WTC11 (cell line): Measurements from ENCODE around the gene RARRES2. TPM values are rescaled to one million over a fixed set of nuclear protein-coding genes. Genes with fewer than 3 reads are reported as not detected.

Experiments used
- ATAC-seq: fragments of 200-7000 bp; cut with Tn5 transposase; 2 replicates; pipeline ENCODE4 v1.10.0; 2021; ENCODE audit warnings: mild to moderate bottlenecking, moderate library complexity
- CTCF ChIA-PET: fragments of 300-600 bp; sonication (Branson Sonifier 250); formaldehyde crosslinking; loops from one replicate; lab custom pipeline; 2021; ENCODE audit warnings: antibody characterized with exemption; lab: Charles Lee
- POLR2A ChIA-PET: fragments of 350-600 bp; sonication (Branson Sonifier 250); formaldehyde crosslinking; loops from one replicate; lab custom pipeline; 2021; ENCODE audit warnings: antibody characterized with exemption; lab: Charles Lee
- DNase-seq: peaks from one replicate; pipeline ENCODE4 v3.0.0; 2021; ENCODE audit warnings: low spot score
- H3K27ac Mint-ChIP-seq: 2 replicates; pipeline ENCODE4 v1.8.0; 2021; ENCODE audit warnings: mixed read lengths
- H3K27me3 Mint-ChIP-seq: 2 replicates; pipeline ENCODE4 v1.8.0; 2021; ENCODE audit warnings: low read depth, mild to moderate bottlenecking, moderate library complexity, mixed read lengths
- H3K36me3 Mint-ChIP-seq: 2 replicates; pipeline ENCODE4 v1.8.0; 2021; ENCODE audit warnings: mixed read lengths
- H3K4me1 Mint-ChIP-seq: 2 replicates; pipeline ENCODE4 v1.8.0; 2022; ENCODE audit warnings: mixed read lengths
- H3K4me3 Mint-ChIP-seq: 2 replicates; pipeline ENCODE4 v1.8.0; 2021; ENCODE audit warnings: mild to moderate bottlenecking, moderate library complexity, mixed read lengths
- H3K9me3 Mint-ChIP-seq: 2 replicates; pipeline ENCODE4 v1.8.0; 2021; ENCODE audit warnings: mixed read lengths
- CDX4 ChIP-seq: fragments of 250-450 bp; sonication (Bioruptor Pico); IDR thresholded peaks from 2 replicates; pipeline ENCODE4 v1.9.0; 2021; ENCODE audit warnings: moderate library complexity, mild to moderate bottlenecking, inconsistent platforms, borderline replicate concordance
- FOXJ3 ChIP-seq: sonication (generic); formaldehyde crosslinking; IDR thresholded peaks from 2 replicates; pipeline ENCODE4 v1.9.0; 2021; ENCODE audit warnings: missing genetic modification reagents, mild to moderate bottlenecking, borderline replicate concordance
- GRHL2 ChIP-seq: fragments of 250-450 bp; sonication (Bioruptor Pico); IDR thresholded peaks from 2 replicates; pipeline ENCODE4 v1.8.0; 2022; ENCODE audit warnings: mild to moderate bottlenecking, moderate library complexity; ENCODE audit not compliant: insufficient replicate concordance, severe bottlenecking
- HMGA2 ChIP-seq: fragments of 250-450 bp; sonication (Bioruptor Pico); IDR thresholded peaks from 2 replicates; pipeline ENCODE4 v1.4.0; 2021; ENCODE audit warnings: mild to moderate bottlenecking, moderate library complexity
- HMGXB4 ChIP-seq: sonication (generic); formaldehyde crosslinking; IDR thresholded peaks from 2 replicates; pipeline ENCODE4 v1.8.1; 2023; ENCODE audit warnings: mild to moderate bottlenecking, moderate library complexity, missing genetic modification reagents
- SMAD3 ChIP-seq: sonication (generic); formaldehyde crosslinking; IDR thresholded peaks from 2 replicates; pipeline ENCODE4 v1.8.0; 2022; ENCODE audit warnings: missing genetic modification reagents, mild to moderate bottlenecking, borderline replicate concordance
- SOX15 ChIP-seq: fragments of 250-450 bp; sonication (Bioruptor Pico); IDR thresholded peaks from 2 replicates; pipeline ENCODE4 v1.9.0; 2021; ENCODE audit warnings: mild to moderate bottlenecking
- USF2 ChIP-seq: sonication (generic); formaldehyde crosslinking; IDR thresholded peaks from 2 replicates; pipeline ENCODE4 v1.8.1; 2023; ENCODE audit warnings: mild to moderate bottlenecking, missing genetic modification reagents, moderate library complexity
- ZNF317 ChIP-seq: sonication (generic); formaldehyde crosslinking; IDR thresholded peaks from 2 replicates; pipeline ENCODE4 v1.8.1; 2023; ENCODE audit warnings: low read depth, mild to moderate bottlenecking, moderate library complexity, missing genetic modification reagents, borderline replicate concordance
- ZNF396 ChIP-seq: fragments of 250-450 bp; sonication (Bioruptor Pico); IDR thresholded peaks from 2 replicates; pipeline ENCODE4 v1.8.0; 2021; ENCODE audit warnings: mild to moderate bottlenecking, moderate library complexity, borderline replicate concordance
- total RNA-seq: library from RNA; stranded (reverse); gene quantifications from 3 replicates; pipeline ENCODE4 v1.2.3, GENCODE V29; 2021
- TF ChIP-seq, protein P1 (sequence below): fragments of 250-450 bp; sonication (Bioruptor Pico); IDR thresholded peaks from 2 replicates; pipeline ENCODE4 v1.9.0; 2021; ENCODE audit warnings: mild to moderate bottlenecking
- TF ChIP-seq, protein P2 (sequence below): fragments of 250-450 bp; sonication (Bioruptor Pico); IDR thresholded peaks from 2 replicates; pipeline ENCODE4 v1.9.0; 2021; ENCODE audit warnings: mild to moderate bottlenecking, borderline replicate concordance
- TF ChIP-seq, protein P3 (sequence below): sonication (generic); formaldehyde crosslinking; IDR thresholded peaks from 2 replicates; pipeline ENCODE4 v1.8.1; 2022; ENCODE audit warnings: low read depth, missing genetic modification reagents, borderline replicate concordance

RARRES2 gene
- total RNA-seq, 1 experiment from 2014 or later = 230 TPM

DNA sequence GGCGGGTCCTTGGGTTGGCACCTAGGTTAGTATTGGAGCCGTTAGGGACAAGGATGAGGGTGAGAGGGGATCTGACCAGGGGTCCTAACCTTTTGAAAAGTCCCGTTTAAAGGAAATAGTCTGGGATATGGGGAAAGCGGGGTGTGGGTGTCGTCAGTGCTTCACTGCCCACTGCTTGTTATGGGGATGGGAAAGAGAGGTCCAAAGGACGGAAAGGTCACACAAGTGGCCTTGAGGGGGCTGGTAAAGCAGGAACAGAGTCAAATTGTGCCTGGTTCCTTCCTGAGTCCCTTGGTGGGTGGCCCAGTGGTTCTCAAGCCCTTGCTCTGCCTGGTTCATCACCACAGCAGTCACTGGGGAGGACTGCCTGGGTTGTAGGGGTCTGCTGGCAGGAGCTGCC lies 35.1 kb upstream of the RARRES2 start:
- ATAC-seq (no peak), DNase-seq (peak; percentile 2)
- CTCF ChIA-PET = interaction anchor here (1.8 to 2.3 kb wide), 2 partner anchors 12 to 36 kb away, joined by 6 to 7 read pairs; no protein-coding TSS in a partner anchor
- Mint-ChIP-seq H3K36me3 (peaks cover 26% of the 10 kb centered on the region), H3K9me3 (no peaks in the 10 kb centered on the region), H3K27ac (peak overlapping the region; percentile 88; the same call in 1 of the 2 replicates), H3K27me3 (no peaks in the 10 kb centered on the region), H3K4me1 (peaks cover 72% of the 10 kb centered on the region), H3K4me3 (no peak overlapping the region)
- POLR2A ChIA-PET = no interaction called here
- TF ChIP-seq CDX4 (CRISPR knock-in tag) = no peak
- TF ChIP-seq, protein P1, sequence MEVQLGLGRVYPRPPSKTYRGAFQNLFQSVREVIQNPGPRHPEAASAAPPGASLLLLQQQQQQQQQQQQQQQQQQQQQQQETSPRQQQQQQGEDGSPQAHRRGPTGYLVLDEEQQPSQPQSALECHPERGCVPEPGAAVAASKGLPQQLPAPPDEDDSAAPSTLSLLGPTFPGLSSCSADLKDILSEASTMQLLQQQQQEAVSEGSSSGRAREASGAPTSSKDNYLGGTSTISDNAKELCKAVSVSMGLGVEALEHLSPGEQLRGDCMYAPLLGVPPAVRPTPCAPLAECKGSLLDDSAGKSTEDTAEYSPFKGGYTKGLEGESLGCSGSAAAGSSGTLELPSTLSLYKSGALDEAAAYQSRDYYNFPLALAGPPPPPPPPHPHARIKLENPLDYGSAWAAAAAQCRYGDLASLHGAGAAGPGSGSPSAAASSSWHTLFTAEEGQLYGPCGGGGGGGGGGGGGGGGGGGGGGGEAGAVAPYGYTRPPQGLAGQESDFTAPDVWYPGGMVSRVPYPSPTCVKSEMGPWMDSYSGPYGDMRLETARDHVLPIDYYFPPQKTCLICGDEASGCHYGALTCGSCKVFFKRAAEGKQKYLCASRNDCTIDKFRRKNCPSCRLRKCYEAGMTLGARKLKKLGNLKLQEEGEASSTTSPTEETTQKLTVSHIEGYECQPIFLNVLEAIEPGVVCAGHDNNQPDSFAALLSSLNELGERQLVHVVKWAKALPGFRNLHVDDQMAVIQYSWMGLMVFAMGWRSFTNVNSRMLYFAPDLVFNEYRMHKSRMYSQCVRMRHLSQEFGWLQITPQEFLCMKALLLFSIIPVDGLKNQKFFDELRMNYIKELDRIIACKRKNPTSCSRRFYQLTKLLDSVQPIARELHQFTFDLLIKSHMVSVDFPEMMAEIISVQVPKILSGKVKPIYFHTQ (CRISPR knock-in tag) = peak; percentile 46; the same call in 1 of the 2 replicates

GRCh38 chr7:150375662-150376521 lies 34.5 kb upstream of the RARRES2 start:
- peaks cover 67% of the 10 kb centered on the region for H3K4me1 Mint-ChIP-seq
- CTCF ChIA-PET = no interaction called here
- H3K27me3 Mint-ChIP-seq = no peaks in the 10 kb centered on the region
- H3K9me3 Mint-ChIP-seq = no peaks in the 10 kb centered on the region
- TF ChIP-seq GRHL2 (CRISPR knock-in tag) (no peak), ZNF317 (CRISPR knock-in tag) (no peak), SMAD3 (CRISPR knock-in tag) (no peak), SOX15 (CRISPR knock-in tag) (no peak)
- TF ChIP-seq, all 79 proteins: peak for 0
- Mint-ChIP-seq H3K4me3 (no peak overlapping the region), H3K36me3 (peaks cover 27% of the 10 kb centered on the region), H3K27ac (peak overlapping the region; percentile 88)
- no peak for ATAC-seq
- POLR2A ChIA-PET = no interaction called here
- DNase-seq = peak; percentile 4

GRCh38 chr7:150374472-150374871 lies 33.0 kb upstream of the RARRES2 start:
- H3K27ac Mint-ChIP-seq = peak overlapping the region; percentile 92
- ChIA-PET POLR2A (no interaction called here), CTCF (interaction anchor here (1.2 kb wide), 1 partner anchor 9 kb away, joined by 3 read pairs; no protein-coding TSS in a partner anchor)
- no peaks in the 10 kb centered on the region for H3K9me3 Mint-ChIP-seq
- H3K36me3 Mint-ChIP-seq = peaks cover 32% of the 10 kb centered on the region
- no peak for TF ChIP-seq HMGA2 (CRISPR knock-in tag)
- TF ChIP-seq, protein P2, sequence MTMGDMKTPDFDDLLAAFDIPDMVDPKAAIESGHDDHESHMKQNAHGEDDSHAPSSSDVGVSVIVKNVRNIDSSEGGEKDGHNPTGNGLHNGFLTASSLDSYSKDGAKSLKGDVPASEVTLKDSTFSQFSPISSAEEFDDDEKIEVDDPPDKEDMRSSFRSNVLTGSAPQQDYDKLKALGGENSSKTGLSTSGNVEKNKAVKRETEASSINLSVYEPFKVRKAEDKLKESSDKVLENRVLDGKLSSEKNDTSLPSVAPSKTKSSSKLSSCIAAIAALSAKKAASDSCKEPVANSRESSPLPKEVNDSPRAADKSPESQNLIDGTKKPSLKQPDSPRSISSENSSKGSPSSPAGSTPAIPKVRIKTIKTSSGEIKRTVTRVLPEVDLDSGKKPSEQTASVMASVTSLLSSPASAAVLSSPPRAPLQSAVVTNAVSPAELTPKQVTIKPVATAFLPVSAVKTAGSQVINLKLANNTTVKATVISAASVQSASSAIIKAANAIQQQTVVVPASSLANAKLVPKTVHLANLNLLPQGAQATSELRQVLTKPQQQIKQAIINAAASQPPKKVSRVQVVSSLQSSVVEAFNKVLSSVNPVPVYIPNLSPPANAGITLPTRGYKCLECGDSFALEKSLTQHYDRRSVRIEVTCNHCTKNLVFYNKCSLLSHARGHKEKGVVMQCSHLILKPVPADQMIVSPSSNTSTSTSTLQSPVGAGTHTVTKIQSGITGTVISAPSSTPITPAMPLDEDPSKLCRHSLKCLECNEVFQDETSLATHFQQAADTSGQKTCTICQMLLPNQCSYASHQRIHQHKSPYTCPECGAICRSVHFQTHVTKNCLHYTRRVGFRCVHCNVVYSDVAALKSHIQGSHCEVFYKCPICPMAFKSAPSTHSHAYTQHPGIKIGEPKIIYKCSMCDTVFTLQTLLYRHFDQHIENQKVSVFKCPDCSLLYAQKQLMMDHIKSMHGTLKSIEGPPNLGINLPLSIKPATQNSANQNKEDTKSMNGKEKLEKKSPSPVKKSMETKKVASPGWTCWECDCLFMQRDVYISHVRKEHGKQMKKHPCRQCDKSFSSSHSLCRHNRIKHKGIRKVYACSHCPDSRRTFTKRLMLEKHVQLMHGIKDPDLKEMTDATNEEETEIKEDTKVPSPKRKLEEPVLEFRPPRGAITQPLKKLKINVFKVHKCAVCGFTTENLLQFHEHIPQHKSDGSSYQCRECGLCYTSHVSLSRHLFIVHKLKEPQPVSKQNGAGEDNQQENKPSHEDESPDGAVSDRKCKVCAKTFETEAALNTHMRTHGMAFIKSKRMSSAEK (CRISPR knock-in tag) = 0 out of 2 replicates have a peak, but pooled peaks have one; percentile 23
- peak; percentile 8 for DNase-seq
- no peaks in the 10 kb centered on the region for H3K27me3 Mint-ChIP-seq
- no peak overlapping the region for H3K4me3 Mint-ChIP-seq
- no peak for ATAC-seq
- peaks cover 68% of the 10 kb centered on the region for H3K4me1 Mint-ChIP-seq

- ATAC-seq (no peak), DNase-seq (no peak)
- CTCF ChIA-PET = interaction anchor here (1.2 kb wide), 1 partner anchor 10 kb away, joined by 3 read pairs; no protein-coding TSS in a partner anchor
Measured at GRCh38 chr7:150374026-150374425, 32.6 kb upstream of the RARRES2 start.

More at GRCh38 chr7:150374026-150374425, 32.6 kb upstream of the RARRES2 start:
- Mint-ChIP-seq H3K27ac (peak overlapping the region; percentile 92), H3K36me3 (peaks cover 32% of the 10 kb centered on the region), H3K27me3 (no peaks in the 10 kb centered on the region), H3K9me3 (no peaks in the 10 kb centered on the region), H3K4me3 (no peak overlapping the region), H3K4me1 (peaks cover 71% of the 10 kb centered on the region)
- POLR2A ChIA-PET = no interaction called here
- TF ChIP-seq FOXJ3 (CRISPR knock-in tag) (no peak), USF2 (CRISPR knock-in tag) (no peak), HMGXB4 (no peak), ZNF396 (CRISPR knock-in tag) (no peak)
- TF ChIP-seq, protein P3, sequence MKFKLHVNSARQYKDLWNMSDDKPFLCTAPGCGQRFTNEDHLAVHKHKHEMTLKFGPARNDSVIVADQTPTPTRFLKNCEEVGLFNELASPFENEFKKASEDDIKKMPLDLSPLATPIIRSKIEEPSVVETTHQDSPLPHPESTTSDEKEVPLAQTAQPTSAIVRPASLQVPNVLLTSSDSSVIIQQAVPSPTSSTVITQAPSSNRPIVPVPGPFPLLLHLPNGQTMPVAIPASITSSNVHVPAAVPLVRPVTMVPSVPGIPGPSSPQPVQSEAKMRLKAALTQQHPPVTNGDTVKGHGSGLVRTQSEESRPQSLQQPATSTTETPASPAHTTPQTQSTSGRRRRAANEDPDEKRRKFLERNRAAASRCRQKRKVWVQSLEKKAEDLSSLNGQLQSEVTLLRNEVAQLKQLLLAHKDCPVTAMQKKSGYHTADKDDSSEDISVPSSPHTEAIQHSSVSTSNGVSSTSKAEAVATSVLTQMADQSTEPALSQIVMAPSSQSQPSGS (CRISPR knock-in tag) = no peak
